ENCODE results near the gene ACSM2B. TPM values are rescaled to one million over a fixed set of nuclear protein-coding genes. Genes with fewer than 3 reads are reported as not detected.

The ACSM2B gene
- total RNA-seq: 77.8 TPM

GRCh38 chr16:20576145-20576544 lies at the start of gene ACSM2B:
TSS of gene ACSM2B (minus strand) at chr16:20576367. CDS start at chr16:20564845, 11,522 bp downstream.

Small RNA genes lying within 50 kb of the gene (small RNA-seq; reads per million reads assigned to genes)
- gene AC141273.3 (ENCODE audit: low replicate concordance): not detected

Other genes with a start within 250 kb of the ACSM2B start
- 4.3 TPM for gene GP2, start 248.9 kb downstream of the ACSM2B start, total RNA-seq
- 637 TPM for gene UMOD, start 223.7 kb downstream of the ACSM2B start, total RNA-seq
- not detected for gene PDILT, start 171.6 kb downstream of the ACSM2B start, total RNA-seq
- gene ACSM5, start 166.8 kb downstream of the ACSM2B start, total RNA-seq: 3.0 TPM
- 57.6 TPM for gene ACSM2A, start 124.8 kb downstream of the ACSM2B start, total RNA-seq
- 0.76 TPM for gene ACSM1, start 121.3 kb upstream of the ACSM2B start, total RNA-seq
- 95.2 TPM for gene THUMPD1, start 165.5 kb upstream of the ACSM2B start, total RNA-seq
- 38.2 TPM for gene ACSM3, start 187.6 kb upstream of the ACSM2B start, total RNA-seq
- gene ERI2, start 230.1 kb upstream of the ACSM2B start, total RNA-seq: 21.7 TPM
- gene REXO5, start 230.2 kb upstream of the ACSM2B start, total RNA-seq: 6.6 TPM